K562 (cell line): ENCODE data around the gene ESD. TPM values are rescaled to one million over a fixed set of nuclear protein-coding genes. Genes with fewer than 3 reads are reported as not detected.

Experiments
- ATAC-seq: fragments of 200-7000 bp; cut with Tn5 transposase; 3 replicates; pipeline ENCODE4 v1.9.1; 2020; ENCODE audit warnings: moderate library complexity
- BruUV-seq: library from RNA; stranded (reverse); fragments of 400-500 nt; replicated peaks from 2 replicates; lab custom pipeline; 2021; lab: Mats Ljungman, UMichigan
- CTCF ChIA-PET: fragments of 300-600 bp; formaldehyde crosslinking; extraction: SDS; loops from one replicate; lab custom pipeline; 2021; ENCODE audit warnings: low intra/inter-chr PET ratio; lab: Yijun Ruan, JAX
- POLR2A ChIA-PET: fragments of 300-600, 350-650 bp; sonication (Branson Sonifier 250); formaldehyde crosslinking; extraction: SDS; loops from one replicate; lab custom pipeline; 2021; ENCODE audit warnings: antibody characterized with exemption, inconsistent platforms; lab: Yijun Ruan, JAX
- DNase-seq, 4 experiments: peaks; one replicate each; pipeline versions ENCODE4 v3.0.0 to v3.0.0-alpha.2; 2011 to 2018; ENCODE audit warnings: low spot score in 3 of 4, mixed read lengths in 3 of 4; ENCODE audit errors: extremely low read depth in 1 of 4
- FAIRE-seq: peaks from 2 replicates; lab custom pipeline; 2011; peaks lifted over from hg19 to GRCh38; lab: Jason Lieb, UNC
- H2AFZ ChIP-seq: 2 replicates; pipeline ENCODE4 v1.6.0; 2011; ENCODE audit warnings: low read depth, low read length, control low read depth, inconsistent platforms
- H3K27ac ChIP-seq: fragments of 200-600 bp; 3 replicates; pipeline ENCODE4 v1.8.0; 2011; ENCODE audit warnings: low read depth, mild to moderate bottlenecking, control low read depth, inconsistent platforms, low read length, moderate library complexity, mixed read lengths; ENCODE audit errors: extremely low read depth
- H3K27me3 ChIP-seq, 2 experiments: fragments of 300-600 bp in 1 of 2; 2 replicates in 1 of 2; 3 replicates in 1 of 2; pipeline versions ENCODE4 v1.6.0 to v1.8.0; 2011; ENCODE audit warnings: inconsistent platforms in 2 of 2, low read length in 2 of 2, mild to moderate bottlenecking in 1 of 2, mixed read lengths in 1 of 2, moderate library complexity in 1 of 2; ENCODE audit not compliant: control insufficient read depth in 2 of 2, insufficient read depth in 2 of 2
- H3K36me3 ChIP-seq: fragments of 300-600 bp; 3 replicates; pipeline ENCODE4 v1.8.0; 2011; ENCODE audit warnings: mild to moderate bottlenecking, low read length, inconsistent platforms; ENCODE audit not compliant: control insufficient read depth, insufficient read depth
- H3K4me1 ChIP-seq, 2 experiments: fragments of 200-600 bp in 1 of 2; replicated peaks in 1 of 2; 2 replicates in 1 of 2; 3 replicates in 1 of 2; pipeline versions ENCODE4 v1.5.1 to v1.8.0; 2011; ENCODE audit warnings: inconsistent platforms in 2 of 2, low read length in 2 of 2, mild to moderate bottlenecking in 1 of 2, mixed read lengths in 1 of 2, moderate library complexity in 1 of 2; ENCODE audit not compliant: control insufficient read depth in 2 of 2, insufficient read depth in 2 of 2
- H3K4me2 ChIP-seq: 2 replicates; pipeline ENCODE4 v1.6.1; 2011; ENCODE audit warnings: low read length, control low read depth, inconsistent platforms, mixed read lengths; ENCODE audit not compliant: insufficient read depth
- H3K4me3 ChIP-seq: fragments of 200-600 bp; sonication (generic), shearing (Covaris generic); 2 replicates; pipeline ENCODE4 v1.5.1; 2016; ENCODE audit warnings: control low read depth, inconsistent platforms
- H3K79me2 ChIP-seq: fragments of 200-600 bp; 3 replicates; pipeline ENCODE4 v1.8.0; 2011; ENCODE audit warnings: low read length, inconsistent platforms; ENCODE audit not compliant: control insufficient read depth, insufficient read depth
- H3K9ac ChIP-seq, 2 experiments: 2 replicates each; pipeline versions ENCODE4 v1.6.0 to v1.6.1; 2011; ENCODE audit warnings: low read depth in 2 of 2, low read length in 2 of 2, control low read depth in 1 of 2, inconsistent platforms in 1 of 2, mild to moderate bottlenecking in 1 of 2, mixed read lengths in 1 of 2; ENCODE audit not compliant: insufficient read depth in 1 of 2
- H3K9me1 ChIP-seq: one replicate; pipeline ENCODE4 v1.6.0; 2011; ENCODE audit warnings: inconsistent platforms, mild to moderate bottlenecking, low read length, moderate library complexity; ENCODE audit not compliant: control insufficient read depth, insufficient read depth
- H3K9me3 ChIP-seq: replicated peaks from 2 replicates; pipeline ENCODE4 v1.5.1; 2011; ENCODE audit warnings: low read depth, low read length, inconsistent platforms; ENCODE audit not compliant: control insufficient read depth, insufficient read depth
- H4K20me1 ChIP-seq: replicated peaks from 2 replicates; pipeline ENCODE4 v1.6.1; 2011; ENCODE audit warnings: low read length, inconsistent platforms, mixed read lengths; ENCODE audit not compliant: control insufficient read depth, insufficient read depth
- ELF1 ChIP-seq: fragments of 200-800 bp; sonication (Bioruptor generic); IDR thresholded peaks from 2 replicates; pipeline ENCODE4 v1.6.1; 2016; ENCODE audit warnings: missing genetic modification characterization, missing compliant biosample characterization
- EWSR1 ChIP-seq: fragments of 450-650 bp; IDR thresholded peaks from 2 replicates; pipeline ENCODE4 v1.6.1; 2018; ENCODE audit warnings: borderline replicate concordance, mild to moderate bottlenecking, low read depth, moderate library complexity; ENCODE audit not compliant: partially characterized antibody
- GABPB1 ChIP-seq: sonication (generic); formaldehyde crosslinking; IDR thresholded peaks from 2 replicates; pipeline ENCODE4 v1.8.0; 2022; ENCODE audit warnings: mild to moderate bottlenecking, missing genetic modification reagents
- MCM2 ChIP-seq: fragments of 450-650 bp; IDR thresholded peaks from 2 replicates; pipeline ENCODE4 v1.6.1; 2017; ENCODE audit warnings: low read depth, mild to moderate bottlenecking
- MTA1 ChIP-seq: fragments of 450-650 bp; IDR thresholded peaks from 2 replicates; pipeline ENCODE4 v1.6.1; 2017; ENCODE audit warnings: borderline replicate concordance
- POLR3A ChIP-seq: IDR thresholded peaks from 2 replicates; pipeline ENCODE4 v1.6.1; 2011; ENCODE audit warnings: borderline replicate concordance, mild to moderate bottlenecking, moderate library complexity; ENCODE audit not compliant: insufficient read length, insufficient read depth; ENCODE audit errors: extremely low read depth
- SAP30 ChIP-seq: fragments of 200-600 bp; sonication (generic); IDR thresholded peaks from 2 replicates; pipeline ENCODE4 v1.6.1; 2012; ENCODE audit warnings: borderline replicate concordance, low read depth, mild to moderate bottlenecking, moderate library complexity, low read length, control low read depth, inconsistent platforms; ENCODE audit not compliant: insufficient read depth, poor library complexity, severe bottlenecking
- SMC3 ChIP-seq: conservative IDR thresholded peaks from 2 replicates; pipeline ENCODE4 v1.6.1; 2011; ENCODE audit warnings: low read depth, low read length, improper control_type of control experiment; ENCODE audit not compliant: insufficient read depth
- ZBTB17 ChIP-seq: fragments of 450-650 bp; formaldehyde crosslinking; IDR thresholded peaks from 2 replicates; pipeline ENCODE4 v1.4.0; 2020; ENCODE audit warnings: mild to moderate bottlenecking
- ZNF830 ChIP-seq: fragments of 250-450 bp; sonication (Bioruptor Pico); IDR thresholded peaks from 2 replicates; pipeline ENCODE4 v1.5.0; 2021; ENCODE audit warnings: mild to moderate bottlenecking
- WGBS: fragments of 100-300 bp; shearing (Covaris generic); methylation state at CpG from one replicate; pipeline ENCODE4 v1.1.6; 2016; ENCODE audit warnings: low coverage, mixed read lengths; ENCODE audit not compliant: insufficient coverage; ENCODE audit errors: missing lambda C conversion rate; 5-methylcytosine and 5-hydroxymethylcytosine counted together
- in situ Hi-C: fragments of 300-500 bp; cut with MboI; formaldehyde crosslinking; loops from 4 replicates; pipeline ENCODE4 v1.15.0; 2018; ENCODE audit warnings: inconsistent platforms, mixed read lengths
- intact Hi-C: fragments of 100-400 bp; cut with micrococcal nuclease; formaldehyde crosslinking; loops from 2 replicates; pipeline ENCODE4 v1.14.2; 2022
- polyA plus RNA-seq, 8 experiments: library from polyadenylated mRNA; depleted of rRNA in 4 of 8; stranded (reverse) in 5 of 8; unstranded in 3 of 8; fragments of >200 nt; fragmentation: Nextera tagmentation in 2 of 8; fragmentation: Illumina TruSeq in 1 of 8; extraction: Ambion mirVana in 2 of 8; extraction: Trizol in 1 of 8; gene quantifications; 2 replicates each; pipeline versions ENCODE4 v1.2.1 to v1.2.3, GENCODE V29; 2011 to 2014; ENCODE audit warnings: inconsistent platforms in 1 of 8, missing spikeins in 1 of 8
- total RNA-seq, 7 experiments: library from RNA; depleted of rRNA in 6 of 7; stranded (reverse); fragments of >200 nt in 6 of 7; fragmentation: Illumina TruSeq in 2 of 7; extraction: Trizol in 2 of 7; gene quantifications; 2 replicates each; pipeline versions ENCODE4 v1.2.1 to v1.2.3, GENCODE V29; 2011 to 2021; ENCODE audit warnings: low replicate concordance in 1 of 7
- TF ChIP-seq, protein P1 (sequence below): fragments of 250-450 bp; sonication (Bioruptor Pico); IDR thresholded peaks from 2 replicates; pipeline ENCODE4 v1.5.0; 2021
- TF ChIP-seq, protein P2 (sequence below): sonication (generic); formaldehyde crosslinking; IDR thresholded peaks from 2 replicates; pipeline ENCODE4 v1.8.0; 2022; ENCODE audit warnings: mild to moderate bottlenecking, missing genetic modification reagents

ESD gene
- total and polyA plus RNA-seq, 9 of the 15 experiments (the other 6 are each of a cell fraction or from before 2014, with no cell fraction given), result 88.9 to 402 (median 232) TPM

DNA sequence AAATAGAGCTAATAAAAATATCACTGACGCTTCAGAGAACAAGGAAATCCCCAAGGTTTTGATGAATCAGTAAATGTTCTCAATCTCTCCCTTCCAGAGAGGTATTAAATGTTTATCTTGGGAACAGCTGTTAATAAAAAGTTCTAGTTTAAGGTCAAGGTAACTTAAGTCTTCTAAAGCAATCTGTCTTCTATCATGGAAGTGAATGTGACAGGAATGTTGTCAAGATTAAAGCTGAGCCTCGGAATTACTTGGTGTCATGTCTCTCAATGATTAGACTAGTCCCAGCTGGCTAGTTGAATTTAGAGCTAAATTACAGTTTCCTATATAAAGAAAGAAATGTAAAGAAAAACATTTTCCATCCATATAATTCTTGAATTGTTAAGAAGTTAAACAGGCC, 23.4 kb downstream of the ESD start:
- Histone ChIP-seq H3K4me2 (no peak overlapping the region), H3K27me3 (no peaks in the 10 kb centered on the region), H4K20me1 (no peaks in the 10 kb centered on the region), H3K4me1 (no peaks in the 10 kb centered on the region), H3K9me1 (no peaks in the 10 kb centered on the region), H3K9ac (no peak overlapping the region), H3K36me3 (peaks cover 73% of the 10 kb centered on the region), H3K4me3 (no peak overlapping the region), H3K79me2 (no peaks in the 10 kb centered on the region), H2AFZ (no peak overlapping the region), H3K27ac (no peak overlapping the region), H3K9me3 (no peaks in the 10 kb centered on the region)
- ATAC-seq, result no peak
- FAIRE-seq, result no peak
- 89% methylated on average over 2 of the region's 2 CpGs for WGBS
- no peak for DNase-seq
- BruUV-seq, result no TSS peak
- intact Hi-C loops (no loop called here), in situ Hi-C loops (no loop called here)
- ChIA-PET POLR2A (no interaction called here), CTCF (no interaction called here)
- TF ChIP-seq MCM2 (no peak), GABPB1 (no peak), SMC3 (no peak), EWSR1 (no peak), ZNF830 (CRISPR knock-in tag) (no peak), POLR3A (no peak), MTA1 (no peak), ZBTB17 (CRISPR knock-in tag) (no peak), SAP30 (no peak), ELF1 (no peak)
- TF ChIP-seq, protein P1, sequence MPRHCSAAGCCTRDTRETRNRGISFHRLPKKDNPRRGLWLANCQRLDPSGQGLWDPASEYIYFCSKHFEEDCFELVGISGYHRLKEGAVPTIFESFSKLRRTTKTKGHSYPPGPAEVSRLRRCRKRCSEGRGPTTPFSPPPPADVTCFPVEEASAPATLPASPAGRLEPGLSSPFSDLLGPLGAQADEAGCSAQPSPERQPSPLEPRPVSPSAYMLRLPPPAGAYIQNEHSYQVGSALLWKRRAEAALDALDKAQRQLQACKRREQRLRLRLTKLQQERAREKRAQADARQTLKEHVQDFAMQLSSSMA (CRISPR knock-in tag), result no peak
- TF ChIP-seq, protein P2, sequence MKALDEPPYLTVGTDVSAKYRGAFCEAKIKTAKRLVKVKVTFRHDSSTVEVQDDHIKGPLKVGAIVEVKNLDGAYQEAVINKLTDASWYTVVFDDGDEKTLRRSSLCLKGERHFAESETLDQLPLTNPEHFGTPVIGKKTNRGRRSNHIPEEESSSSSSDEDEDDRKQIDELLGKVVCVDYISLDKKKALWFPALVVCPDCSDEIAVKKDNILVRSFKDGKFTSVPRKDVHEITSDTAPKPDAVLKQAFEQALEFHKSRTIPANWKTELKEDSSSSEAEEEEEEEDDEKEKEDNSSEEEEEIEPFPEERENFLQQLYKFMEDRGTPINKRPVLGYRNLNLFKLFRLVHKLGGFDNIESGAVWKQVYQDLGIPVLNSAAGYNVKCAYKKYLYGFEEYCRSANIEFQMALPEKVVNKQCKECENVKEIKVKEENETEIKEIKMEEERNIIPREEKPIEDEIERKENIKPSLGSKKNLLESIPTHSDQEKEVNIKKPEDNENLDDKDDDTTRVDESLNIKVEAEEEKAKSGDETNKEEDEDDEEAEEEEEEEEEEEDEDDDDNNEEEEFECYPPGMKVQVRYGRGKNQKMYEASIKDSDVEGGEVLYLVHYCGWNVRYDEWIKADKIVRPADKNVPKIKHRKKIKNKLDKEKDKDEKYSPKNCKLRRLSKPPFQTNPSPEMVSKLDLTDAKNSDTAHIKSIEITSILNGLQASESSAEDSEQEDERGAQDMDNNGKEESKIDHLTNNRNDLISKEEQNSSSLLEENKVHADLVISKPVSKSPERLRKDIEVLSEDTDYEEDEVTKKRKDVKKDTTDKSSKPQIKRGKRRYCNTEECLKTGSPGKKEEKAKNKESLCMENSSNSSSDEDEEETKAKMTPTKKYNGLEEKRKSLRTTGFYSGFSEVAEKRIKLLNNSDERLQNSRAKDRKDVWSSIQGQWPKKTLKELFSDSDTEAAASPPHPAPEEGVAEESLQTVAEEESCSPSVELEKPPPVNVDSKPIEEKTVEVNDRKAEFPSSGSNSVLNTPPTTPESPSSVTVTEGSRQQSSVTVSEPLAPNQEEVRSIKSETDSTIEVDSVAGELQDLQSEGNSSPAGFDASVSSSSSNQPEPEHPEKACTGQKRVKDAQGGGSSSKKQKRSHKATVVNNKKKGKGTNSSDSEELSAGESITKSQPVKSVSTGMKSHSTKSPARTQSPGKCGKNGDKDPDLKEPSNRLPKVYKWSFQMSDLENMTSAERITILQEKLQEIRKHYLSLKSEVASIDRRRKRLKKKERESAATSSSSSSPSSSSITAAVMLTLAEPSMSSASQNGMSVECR, result no peak
